Measurements from ENCODE around the gene KCTD10. TPM values are rescaled to one million over a fixed set of nuclear protein-coding genes. Genes with fewer than 3 reads are reported as not detected.

KCTD10 gene
- total and polyA plus RNA-seq, 2 of the 13 experiments (the other 11 are each of a cell fraction or from before 2014, with no cell fraction given), result 6.9 to 25.4 TPM

DNA sequence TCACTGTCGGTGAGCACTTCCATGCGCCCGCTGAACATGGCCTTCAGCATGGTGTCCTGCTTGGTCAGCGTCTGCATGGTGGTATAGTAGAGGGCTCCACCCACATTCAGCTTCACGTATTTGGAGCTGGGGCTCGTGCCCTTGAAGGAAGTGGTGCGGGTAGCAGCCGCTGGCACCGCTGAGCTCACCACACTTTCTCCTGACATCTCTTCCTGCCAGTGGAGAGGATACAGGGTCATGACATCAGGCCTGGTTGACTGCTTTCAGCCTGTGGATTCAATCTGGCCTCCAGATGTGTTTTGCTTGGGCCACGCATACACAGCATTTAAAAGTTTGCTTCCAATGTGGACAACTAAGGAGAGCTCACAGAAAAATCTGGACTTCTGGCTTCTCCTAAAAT is 7.6 kb downstream of the KCTD10 start:
- Histone ChIP-seq H3K4me3 (replicated peaks in 1 of 3; ENCODE audit: insufficient read depth in 1 of 3, low read depth in 2 of 3, low read length in 3 of 3) (no peak overlapping the region), H3K4me1 (ENCODE audit: insufficient read depth, low read length) (0 out of 2 replicates have a peak, but pooled peaks cover under 1% of the 10 kb centered on the region), H3K79me2 (ENCODE audit: insufficient read depth, low read length) (peaks cover 45% of the 10 kb centered on the region), H2AFZ (ENCODE audit: low read length) (no peak overlapping the region), H4K20me1 (ENCODE audit: insufficient read depth, low read length) (no peaks in the 10 kb centered on the region), H3K9me3 (ENCODE audit: low read length) (no peaks in the 10 kb centered on the region), H3K27me3 (ENCODE audit: control insufficient read depth in 1 of 2, insufficient read depth in 2 of 2, low read length in 2 of 2) (no peaks in the 10 kb centered on the region), H3K27ac (ENCODE audit: extremely low read length, insufficient read depth, low read length) (no peak overlapping the region), H3K36me3 (replicated peaks in 1 of 2; ENCODE audit: control insufficient read depth in 1 of 2, insufficient read depth in 2 of 2, low read length in 2 of 2) (peaks cover 17 to 67% of the 10 kb centered on the region in 2 experiments), H3K4me2 (ENCODE audit: low read depth, low read length) (no peak overlapping the region), H3K9ac (ENCODE audit: insufficient read depth, low read depth, low read length) (no peak overlapping the region)
- in situ Hi-C loops (cut with HindIII; ENCODE audit: extremely low pct_ligation_motif_present, low pct_unique_long_range_greater_than_20kb) (no loop called here), intact Hi-C loops (cut with micrococcal nuclease; ENCODE audit: unreplicated experiment) (no loop called here)
- DNase-seq (ENCODE audit: low spot score), result no peak
- BruUV-seq (replicated peaks), result no TSS peak
- WGBS (ENCODE audit: low lambda C conversion rate), result 97% methylated on average over 10 of the region's 10 CpGs
- CTCF ChIA-PET (ENCODE audit: low intra/inter-chr PET ratio, low total read pairs), result no interaction called here
- no peak for FAIRE-seq
- ATAC-seq, result no peak
- POLR2A ChIA-PET, result no interaction called here
- TF ChIP-seq HNRNPLL (IDR thresholded peaks at IDR 0.05; ENCODE audit: low read depth, low read length, poor library complexity, severe bottlenecking) (no peak), POLR2AphosphoS5 (IDR thresholded peaks at IDR 0.05; ENCODE audit: low read depth, low read length) (no peak), NPAS2 (CRISPR knock-in tag; IDR thresholded peaks at IDR 0.05; ENCODE audit: borderline replicate concordance) (no peak), ATAD3A (CRISPR knock-in tag; IDR thresholded peaks at IDR 0.05) (no peak), ZNF510 (CRISPR knock-in tag; IDR thresholded peaks at IDR 0.05; ENCODE audit: low read depth) (no peak), FOXP1 (IDR thresholded peaks at IDR 0.05) (no peak), FOXP1 (CRISPR knock-in tag; IDR thresholded peaks at IDR 0.05) (no peak), NFATC3 (CRISPR knock-in tag; IDR thresholded peaks at IDR 0.05) (no peak), ZNF292 (CRISPR knock-in tag; IDR thresholded peaks at IDR 0.05; ENCODE audit: borderline replicate concordance, low read depth) (no peak), CENPX (CRISPR knock-in tag; IDR thresholded peaks at IDR 0.05) (no peak), ISX (CRISPR knock-in tag; conservative IDR thresholded peaks at IDR 0.05) (no peak), ZNF746 (CRISPR knock-in tag; IDR thresholded peaks at IDR 0.05) (no peak), ZNF788 (CRISPR knock-in tag; IDR thresholded peaks at IDR 0.05; ENCODE audit: borderline replicate concordance) (no peak), ZFP90 (CRISPR knock-in tag; IDR thresholded peaks at IDR 0.05; ENCODE audit: borderline replicate concordance) (no peak)
- TF ChIP-seq, protein P1, sequence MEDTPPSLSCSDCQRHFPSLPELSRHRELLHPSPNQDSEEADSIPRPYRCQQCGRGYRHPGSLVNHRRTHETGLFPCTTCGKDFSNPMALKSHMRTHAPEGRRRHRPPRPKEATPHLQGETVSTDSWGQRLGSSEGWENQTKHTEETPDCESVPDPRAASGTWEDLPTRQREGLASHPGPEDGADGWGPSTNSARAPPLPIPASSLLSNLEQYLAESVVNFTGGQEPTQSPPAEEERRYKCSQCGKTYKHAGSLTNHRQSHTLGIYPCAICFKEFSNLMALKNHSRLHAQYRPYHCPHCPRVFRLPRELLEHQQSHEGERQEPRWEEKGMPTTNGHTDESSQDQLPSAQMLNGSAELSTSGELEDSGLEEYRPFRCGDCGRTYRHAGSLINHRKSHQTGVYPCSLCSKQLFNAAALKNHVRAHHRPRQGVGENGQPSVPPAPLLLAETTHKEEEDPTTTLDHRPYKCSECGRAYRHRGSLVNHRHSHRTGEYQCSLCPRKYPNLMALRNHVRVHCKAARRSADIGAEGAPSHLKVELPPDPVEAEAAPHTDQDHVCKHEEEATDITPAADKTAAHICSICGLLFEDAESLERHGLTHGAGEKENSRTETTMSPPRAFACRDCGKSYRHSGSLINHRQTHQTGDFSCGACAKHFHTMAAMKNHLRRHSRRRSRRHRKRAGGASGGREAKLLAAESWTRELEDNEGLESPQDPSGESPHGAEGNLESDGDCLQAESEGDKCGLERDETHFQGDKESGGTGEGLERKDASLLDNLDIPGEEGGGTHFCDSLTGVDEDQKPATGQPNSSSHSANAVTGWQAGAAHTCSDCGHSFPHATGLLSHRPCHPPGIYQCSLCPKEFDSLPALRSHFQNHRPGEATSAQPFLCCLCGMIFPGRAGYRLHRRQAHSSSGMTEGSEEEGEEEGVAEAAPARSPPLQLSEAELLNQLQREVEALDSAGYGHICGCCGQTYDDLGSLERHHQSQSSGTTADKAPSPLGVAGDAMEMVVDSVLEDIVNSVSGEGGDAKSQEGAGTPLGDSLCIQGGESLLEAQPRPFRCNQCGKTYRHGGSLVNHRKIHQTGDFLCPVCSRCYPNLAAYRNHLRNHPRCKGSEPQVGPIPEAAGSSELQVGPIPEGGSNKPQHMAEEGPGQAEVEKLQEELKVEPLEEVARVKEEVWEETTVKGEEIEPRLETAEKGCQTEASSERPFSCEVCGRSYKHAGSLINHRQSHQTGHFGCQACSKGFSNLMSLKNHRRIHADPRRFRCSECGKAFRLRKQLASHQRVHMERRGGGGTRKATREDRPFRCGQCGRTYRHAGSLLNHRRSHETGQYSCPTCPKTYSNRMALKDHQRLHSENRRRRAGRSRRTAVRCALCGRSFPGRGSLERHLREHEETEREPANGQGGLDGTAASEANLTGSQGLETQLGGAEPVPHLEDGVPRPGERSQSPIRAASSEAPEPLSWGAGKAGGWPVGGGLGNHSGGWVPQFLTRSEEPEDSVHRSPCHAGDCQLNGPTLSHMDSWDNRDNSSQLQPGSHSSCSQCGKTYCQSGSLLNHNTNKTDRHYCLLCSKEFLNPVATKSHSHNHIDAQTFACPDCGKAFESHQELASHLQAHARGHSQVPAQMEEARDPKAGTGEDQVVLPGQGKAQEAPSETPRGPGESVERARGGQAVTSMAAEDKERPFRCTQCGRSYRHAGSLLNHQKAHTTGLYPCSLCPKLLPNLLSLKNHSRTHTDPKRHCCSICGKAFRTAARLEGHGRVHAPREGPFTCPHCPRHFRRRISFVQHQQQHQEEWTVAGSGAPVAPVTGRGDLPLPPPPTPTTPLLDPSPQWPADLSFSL (CRISPR knock-in tag; IDR thresholded peaks at IDR 0.05), result no peak
- TF ChIP-seq, protein P2, sequence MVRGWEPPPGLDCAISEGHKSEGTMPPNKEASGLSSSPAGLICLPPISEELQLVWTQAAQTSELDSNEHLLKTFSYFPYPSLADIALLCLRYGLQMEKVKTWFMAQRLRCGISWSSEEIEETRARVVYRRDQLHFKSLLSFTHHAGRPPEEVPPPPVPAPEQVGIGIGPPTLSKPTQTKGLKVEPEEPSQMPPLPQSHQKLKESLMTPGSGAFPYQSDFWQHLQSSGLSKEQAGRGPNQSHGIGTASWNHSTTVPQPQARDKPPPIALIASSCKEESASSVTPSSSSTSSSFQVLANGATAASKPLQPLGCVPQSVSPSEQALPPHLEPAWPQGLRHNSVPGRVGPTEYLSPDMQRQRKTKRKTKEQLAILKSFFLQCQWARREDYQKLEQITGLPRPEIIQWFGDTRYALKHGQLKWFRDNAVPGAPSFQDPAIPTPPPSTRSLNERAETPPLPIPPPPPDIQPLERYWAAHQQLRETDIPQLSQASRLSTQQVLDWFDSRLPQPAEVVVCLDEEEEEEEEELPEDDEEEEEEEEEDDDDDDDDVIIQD (CRISPR knock-in tag; IDR thresholded peaks at IDR 0.05; ENCODE audit: low read depth), result no peak
- TF ChIP-seq, protein P3, sequence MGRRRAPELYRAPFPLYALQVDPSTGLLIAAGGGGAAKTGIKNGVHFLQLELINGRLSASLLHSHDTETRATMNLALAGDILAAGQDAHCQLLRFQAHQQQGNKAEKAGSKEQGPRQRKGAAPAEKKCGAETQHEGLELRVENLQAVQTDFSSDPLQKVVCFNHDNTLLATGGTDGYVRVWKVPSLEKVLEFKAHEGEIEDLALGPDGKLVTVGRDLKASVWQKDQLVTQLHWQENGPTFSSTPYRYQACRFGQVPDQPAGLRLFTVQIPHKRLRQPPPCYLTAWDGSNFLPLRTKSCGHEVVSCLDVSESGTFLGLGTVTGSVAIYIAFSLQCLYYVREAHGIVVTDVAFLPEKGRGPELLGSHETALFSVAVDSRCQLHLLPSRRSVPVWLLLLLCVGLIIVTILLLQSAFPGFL (CRISPR knock-in tag; IDR thresholded peaks at IDR 0.05), result no peak

Measured in HepG2 (cell line).